22Rv1 (cell line): ENCODE measurements around the gene NFATC1.

Experiments
- CTCF ChIP-seq: fragments of 450-650 bp; IDR thresholded peaks from 2 replicates; pipeline ENCODE4 v1.5.1; 2017; ENCODE audit warnings: mild to moderate bottlenecking
- ZFX ChIP-seq: fragments of 450-650 bp; IDR thresholded peaks from 2 replicates; pipeline ENCODE4 v1.6.1; 2017; ENCODE audit warnings: antibody characterized with exemption, borderline replicate concordance

DNA sequence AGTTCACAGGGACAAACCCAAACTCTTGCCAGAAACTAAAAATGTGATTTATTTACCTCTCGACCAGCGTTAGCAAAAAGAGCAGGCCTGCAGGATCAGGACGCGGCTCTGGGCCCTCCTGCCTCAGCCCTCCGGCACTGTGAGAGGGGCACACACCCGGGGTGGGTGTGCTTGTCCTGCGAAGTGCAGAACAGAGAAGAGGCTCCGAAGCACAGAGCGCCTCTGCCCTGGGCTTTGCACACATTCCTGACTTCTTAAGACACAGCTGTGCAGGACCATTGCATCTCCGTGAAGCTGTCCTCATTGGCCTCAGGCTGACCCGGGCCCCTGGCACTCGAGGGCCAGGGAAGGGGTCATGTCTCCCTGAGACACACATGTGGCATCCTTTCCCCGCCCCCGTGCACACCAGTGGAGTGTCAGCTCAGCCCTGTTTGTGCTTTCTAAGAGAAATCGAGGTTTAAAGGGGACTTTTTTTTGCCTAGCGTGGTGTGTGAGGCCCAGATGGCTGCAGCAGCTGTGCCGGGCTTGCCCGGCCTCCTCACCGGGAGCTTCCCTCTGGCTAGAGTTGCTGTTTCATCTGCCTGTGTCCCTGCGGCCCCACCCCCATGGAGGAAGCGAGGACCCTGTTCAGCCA lies 9.9 kb upstream of the NFATC1 start:
- TF ChIP-seq CTCF (no peak), ZFX (no peak)
